Mucosa of descending colon (tissue), 3 donors: ENCODE measurements around the gene TRIM26. TPM values are rescaled to one million over a fixed set of nuclear protein-coding genes. Genes with fewer than 3 reads are reported as not detected.
"Not testable (repeated sequence)": the region's sequence is repeated elsewhere in the genome, so short reads cannot be mapped to it uniquely, and the experiment has no call there.

Source experiments
- ATAC-seq: fragments of 200-7000 bp; cut with Tn5 transposase; one replicate; pipeline ENCODE4 v1.9.1; 2020; ENCODE audit warnings: mild to moderate bottlenecking, moderate library complexity
- DNase-seq, 3 donors: peaks; one replicate each; pipeline ENCODE4 v3.0.0-alpha.2; 2020
- H3K36me3 ChIP-seq: fragments of 200-600 bp; one replicate; pipeline ENCODE4 v1.8.0; 2021; ENCODE audit warnings: low read depth, mild to moderate bottlenecking
- H3K4me1 ChIP-seq: fragments of 200-600 bp; one replicate; pipeline ENCODE4 v1.8.0; 2021; ENCODE audit warnings: low read depth, mild to moderate bottlenecking
- H3K4me3 ChIP-seq: fragments of 200-600 bp; one replicate; pipeline ENCODE4 v1.8.0; 2021; ENCODE audit warnings: mild to moderate bottlenecking
- H3K9me3 ChIP-seq: fragments of 200-600 bp; one replicate; pipeline ENCODE4 v1.8.0; 2021; ENCODE audit warnings: mild to moderate bottlenecking
- intact Hi-C, 2 donors: fragments of 100-400 bp; cut with DNase I in 1 of 2; cut with micrococcal nuclease in 1 of 2; formaldehyde crosslinking; loops; one replicate each; pipeline versions ENCODE4 v1.11.0 to v1.11.1; 2022; cut with DNase I, micrococcal nuclease
- total RNA-seq, 3 donors: library from RNA; stranded (reverse); fragmentation: NEBNext Ultra II Directional in 2 of 3; extraction: Animal tissue kit (Norgen Biotek cat#: 25700) in 2 of 3; gene quantifications; one replicate each; pipeline versions ENCODE4 v1.2.1 to v1.2.4, GENCODE V29; 2021 to 2023
- TF ChIP-seq, protein P1 (sequence below): fragments of 200-600 bp; IDR thresholded peaks from one replicate; pipeline ENCODE4 v1.8.0; 2022; ENCODE audit warnings: antibody characterized with exemption, mild to moderate bottlenecking
- donor health status: DM: no; HTN: no; CAD: no; lungs with moderate emphysema.
- donor health status: DM: no; HTN: no; CAD: no.
- donor health status: DM: no; HTN: yes; CAD: no.

The TRIM26 gene
- total RNA-seq, 3 donors from 2014 or later, result 52.6 to 58.1 (median 53.0) TPM

DNA sequence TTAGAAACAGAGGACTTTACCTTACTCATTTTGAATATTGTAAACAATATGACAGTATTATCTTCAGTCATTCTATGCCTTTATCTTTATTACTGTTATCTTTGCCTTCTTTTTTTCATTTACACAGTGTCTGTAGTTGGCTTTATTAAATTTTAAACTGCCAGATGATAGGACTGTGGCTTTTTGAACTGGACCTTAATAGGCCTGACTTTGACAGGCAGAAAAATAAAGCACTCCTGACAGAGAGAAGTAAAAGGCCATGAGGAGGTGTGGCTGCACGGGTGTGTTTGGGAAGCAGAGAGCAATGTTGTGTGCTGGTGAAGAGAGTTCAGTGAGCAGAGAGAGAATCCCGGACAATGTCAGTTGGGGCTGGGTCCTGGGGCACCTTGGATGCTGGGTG is 69.4 kb downstream of the TRIM26 start:
- Histone ChIP-seq H3K9me3 (no peaks in the 10 kb centered on the region), H3K4me3 (no peak overlapping the region), H3K4me1 (peaks cover 14% of the 10 kb centered on the region), H3K36me3 (no peaks in the 10 kb centered on the region)
- peak in 1 of 3 donors; percentile 48 for DNase-seq
- TF ChIP-seq, protein P1, sequence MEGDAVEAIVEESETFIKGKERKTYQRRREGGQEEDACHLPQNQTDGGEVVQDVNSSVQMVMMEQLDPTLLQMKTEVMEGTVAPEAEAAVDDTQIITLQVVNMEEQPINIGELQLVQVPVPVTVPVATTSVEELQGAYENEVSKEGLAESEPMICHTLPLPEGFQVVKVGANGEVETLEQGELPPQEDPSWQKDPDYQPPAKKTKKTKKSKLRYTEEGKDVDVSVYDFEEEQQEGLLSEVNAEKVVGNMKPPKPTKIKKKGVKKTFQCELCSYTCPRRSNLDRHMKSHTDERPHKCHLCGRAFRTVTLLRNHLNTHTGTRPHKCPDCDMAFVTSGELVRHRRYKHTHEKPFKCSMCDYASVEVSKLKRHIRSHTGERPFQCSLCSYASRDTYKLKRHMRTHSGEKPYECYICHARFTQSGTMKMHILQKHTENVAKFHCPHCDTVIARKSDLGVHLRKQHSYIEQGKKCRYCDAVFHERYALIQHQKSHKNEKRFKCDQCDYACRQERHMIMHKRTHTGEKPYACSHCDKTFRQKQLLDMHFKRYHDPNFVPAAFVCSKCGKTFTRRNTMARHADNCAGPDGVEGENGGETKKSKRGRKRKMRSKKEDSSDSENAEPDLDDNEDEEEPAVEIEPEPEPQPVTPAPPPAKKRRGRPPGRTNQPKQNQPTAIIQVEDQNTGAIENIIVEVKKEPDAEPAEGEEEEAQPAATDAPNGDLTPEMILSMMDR, result no peak
- intact Hi-C loops, result no loop called here
- ATAC-seq, result peak; percentile 85

GRCh38 chr6:30142665-30143064 is 70.5 kb downstream of the TRIM26 start:
- ATAC-seq, result no peak
- H3K9me3 ChIP-seq, result no peaks in the 10 kb centered on the region
- intact Hi-C loops, result no loop called here
- no peak overlapping the region for H3K4me3 ChIP-seq
- no peaks in the 10 kb centered on the region for H3K36me3 ChIP-seq
- H3K4me1 ChIP-seq, result peaks cover 14% of the 10 kb centered on the region
- TF ChIP-seq, protein P1, result no peak
- DNase-seq, result no peak

GRCh38 chr6:30140240-30140639 is 73.0 kb downstream of the TRIM26 start:
- H3K9me3 ChIP-seq, H3K36me3 ChIP-seq, DNase-seq, intact Hi-C loops, ATAC-seq, H3K4me3 ChIP-seq: not testable (repeated sequence)
- peaks cover 14% of the 10 kb centered on the region for H3K4me1 ChIP-seq

GRCh38 chr6:30136570-30137286 is 76.5 kb downstream of the TRIM26 start:
- no peak overlapping the region for H3K4me3 ChIP-seq
- no peak for DNase-seq
- H3K9me3 ChIP-seq, result no peaks in the 10 kb centered on the region
- no peaks in the 10 kb centered on the region for H3K4me1 ChIP-seq
- intact Hi-C loops, result loop anchor here in 1 of 2 donors (10.0 kb wide), 1 partner anchor 292 kb away; no protein-coding TSS in a partner anchor
- no peak for ATAC-seq
- TF ChIP-seq, protein P1, result no peak
- no peaks in the 10 kb centered on the region for H3K36me3 ChIP-seq

DNA sequence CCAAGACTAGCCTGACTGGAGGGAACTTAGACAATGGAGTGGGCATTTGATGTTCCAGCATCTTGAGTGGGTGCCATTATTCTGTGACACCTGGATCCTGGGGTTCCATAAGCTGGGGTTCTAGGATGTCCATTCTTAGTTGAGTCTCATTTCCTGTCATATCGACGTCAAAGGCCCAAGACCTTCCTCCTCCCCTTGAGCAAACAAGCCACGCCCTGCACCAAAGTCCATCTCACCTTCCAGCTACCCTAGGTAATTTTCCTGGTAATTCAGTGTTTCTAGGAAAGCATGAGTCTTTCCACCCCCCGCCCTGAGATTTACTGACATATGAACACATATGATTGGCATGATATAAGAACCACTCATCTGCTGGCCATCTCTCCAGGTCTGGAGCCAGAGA is 77.4 kb downstream of the TRIM26 start, which contains the start of gene TRIM40:
TRIM40 (plus strand) TSS at position 384 of the 400 bp plus-strand sequence. CDS start 897 bp downstream, outside the sequence.
- peak; percentile 88 for ATAC-seq
- TF ChIP-seq, protein P1, result no peak
- Histone ChIP-seq H3K36me3 (no peaks in the 10 kb centered on the region), H3K4me3 (no peak within 1 kb of the TSS), H3K9me3 (no peaks in the 10 kb centered on the region), H3K4me1 (peaks cover 7% of the 10 kb centered on the region)
- peak; percentile 75 to 89 (median 80) for DNase-seq
- intact Hi-C loops, result loop anchor here in 1 of 2 donors (10.0 kb wide), 1 partner anchor 291 kb away; no protein-coding TSS in a partner anchor

DNA sequence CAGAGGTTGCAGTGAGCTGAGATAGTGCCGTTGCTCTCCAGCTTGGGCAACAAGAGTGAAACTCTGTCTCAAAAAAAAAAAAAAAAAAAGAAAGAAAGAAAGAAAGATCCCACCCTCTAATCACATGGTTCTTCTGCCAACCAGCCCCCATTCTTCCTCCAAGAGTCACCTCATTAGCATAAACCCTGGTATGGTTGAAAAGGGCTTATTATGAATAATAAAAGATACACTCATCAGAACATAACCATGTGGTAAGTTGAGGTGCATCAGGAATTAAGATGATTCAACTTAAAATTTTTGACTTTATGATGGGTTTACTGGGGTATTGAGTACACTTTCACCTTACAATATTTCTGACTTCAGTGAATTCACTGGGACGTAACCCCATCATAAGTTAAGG is 78.1 kb downstream of the TRIM26 start:
- Histone ChIP-seq H3K36me3 (no peaks in the 10 kb centered on the region), H3K9me3 (no peaks in the 10 kb centered on the region), H3K4me1 (peaks cover 13% of the 10 kb centered on the region), H3K4me3 (no peak overlapping the region)
- ATAC-seq (no peak), DNase-seq (no peak)
- intact Hi-C loops, result loop anchor here in 1 of 2 donors (10.0 kb wide), 1 partner anchor 290 kb away; no protein-coding TSS in a partner anchor
- TF ChIP-seq, protein P1, result no peak
